ENCODE measurements around the gene DHCR7. TPM values are rescaled to one million over a fixed set of nuclear protein-coding genes. Genes with fewer than 3 reads are reported as not detected.

Gene DHCR7
- total RNA-seq, 1 experiment from 2014 or later, result 286 TPM

DNA sequence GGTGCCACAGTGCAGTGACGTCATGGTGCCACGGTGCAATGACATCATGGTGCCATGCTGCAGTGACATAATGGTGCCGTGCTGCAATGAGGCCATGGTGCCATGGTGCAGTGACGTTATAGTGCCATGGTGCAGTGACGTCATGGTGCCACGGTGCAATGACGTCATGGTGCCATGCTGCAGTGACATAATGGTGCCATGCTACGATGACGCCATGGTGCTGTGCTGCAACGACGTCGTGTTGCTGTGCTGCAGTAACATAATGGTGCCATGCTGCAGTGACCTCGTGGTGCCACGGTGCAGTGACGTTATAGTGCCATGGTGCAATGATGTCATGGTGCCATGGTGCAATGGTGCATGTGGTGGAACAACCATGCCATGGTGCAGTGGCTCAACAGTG, 45.3 kb downstream of the DHCR7 start:
- CTCF ChIA-PET, result no interaction called here
- no peak overlapping the region for H3K4me3 ChIP-seq (ENCODE audit: low read depth, low read length, poor library complexity, severe bottlenecking)
- no peak for DNase-seq (ENCODE audit: low spot score)

DNA sequence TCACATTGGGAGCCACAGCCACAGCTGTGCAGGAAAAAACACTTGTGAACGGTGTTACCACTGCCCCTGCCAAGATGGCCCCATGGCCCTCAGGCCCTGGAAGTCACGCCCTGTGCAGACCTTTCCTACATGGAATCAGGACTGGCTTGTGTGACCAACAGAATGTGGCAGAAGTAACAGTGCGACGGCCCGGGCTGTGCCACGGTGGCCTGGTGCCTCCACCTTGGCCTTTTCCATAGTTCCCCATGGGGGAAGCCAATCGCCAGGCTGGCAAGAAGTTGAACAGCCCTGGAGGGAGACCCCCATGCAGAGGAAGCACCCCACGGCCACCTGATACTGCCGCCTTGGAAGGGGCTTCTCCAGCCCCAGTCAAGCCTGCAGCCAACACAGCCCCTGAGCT, 48.0 kb downstream of the DHCR7 start:
- BruUV-seq (replicated peaks), result no TSS peak
- CTCF ChIA-PET, result no interaction called here
- Histone ChIP-seq H3K36me3 (ENCODE audit: insufficient read depth, low read length, poor library complexity, severe bottlenecking) (no peaks in the 10 kb centered on the region), H3K27ac (ENCODE audit: low read depth, low read length, poor library complexity, severe bottlenecking) (no peak overlapping the region), H3K4me1 (ENCODE audit: insufficient read depth, low read length, poor library complexity, severe bottlenecking) (peaks cover 12% of the 10 kb centered on the region), H3K27me3 (replicated peaks; ENCODE audit: insufficient read depth, low read depth, low read length, poor library complexity) (no peaks in the 10 kb centered on the region), H3K4me3 (ENCODE audit: low read depth, low read length, poor library complexity, severe bottlenecking) (no peak overlapping the region), H3K9me3 (ENCODE audit: low read depth, low read length, poor library complexity, severe bottlenecking) (no peaks in the 10 kb centered on the region)
- POLR2A ChIA-PET (ENCODE audit: low non-redundant PET), result no interaction called here
- no peak for DNase-seq (ENCODE audit: low spot score)
- TF ChIP-seq, protein P1, sequence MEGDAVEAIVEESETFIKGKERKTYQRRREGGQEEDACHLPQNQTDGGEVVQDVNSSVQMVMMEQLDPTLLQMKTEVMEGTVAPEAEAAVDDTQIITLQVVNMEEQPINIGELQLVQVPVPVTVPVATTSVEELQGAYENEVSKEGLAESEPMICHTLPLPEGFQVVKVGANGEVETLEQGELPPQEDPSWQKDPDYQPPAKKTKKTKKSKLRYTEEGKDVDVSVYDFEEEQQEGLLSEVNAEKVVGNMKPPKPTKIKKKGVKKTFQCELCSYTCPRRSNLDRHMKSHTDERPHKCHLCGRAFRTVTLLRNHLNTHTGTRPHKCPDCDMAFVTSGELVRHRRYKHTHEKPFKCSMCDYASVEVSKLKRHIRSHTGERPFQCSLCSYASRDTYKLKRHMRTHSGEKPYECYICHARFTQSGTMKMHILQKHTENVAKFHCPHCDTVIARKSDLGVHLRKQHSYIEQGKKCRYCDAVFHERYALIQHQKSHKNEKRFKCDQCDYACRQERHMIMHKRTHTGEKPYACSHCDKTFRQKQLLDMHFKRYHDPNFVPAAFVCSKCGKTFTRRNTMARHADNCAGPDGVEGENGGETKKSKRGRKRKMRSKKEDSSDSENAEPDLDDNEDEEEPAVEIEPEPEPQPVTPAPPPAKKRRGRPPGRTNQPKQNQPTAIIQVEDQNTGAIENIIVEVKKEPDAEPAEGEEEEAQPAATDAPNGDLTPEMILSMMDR (conservative IDR thresholded peaks at IDR 0.05; ENCODE audit: low read depth, low read length), result no peak
- no peak for TF ChIP-seq EZH2 (IDR thresholded peaks at IDR 0.05; ENCODE audit: borderline replicate concordance, low read depth, low read length, poor library complexity, severe bottlenecking)
- intact Hi-C loops (cut with micrococcal nuclease; ENCODE audit: unreplicated experiment), result no loop called here

More for the DNA sequence above, 45.3 kb downstream of the DHCR7 start:
- intact Hi-C loops (cut with micrococcal nuclease; ENCODE audit: unreplicated experiment), result no loop called here
- H3K9me3 ChIP-seq (ENCODE audit: low read depth, low read length, poor library complexity, severe bottlenecking), result no peaks in the 10 kb centered on the region
- no peaks in the 10 kb centered on the region for H3K27me3 ChIP-seq (replicated peaks; ENCODE audit: insufficient read depth, low read depth, low read length, poor library complexity)
- no peaks in the 10 kb centered on the region for H3K4me1 ChIP-seq (ENCODE audit: insufficient read depth, low read length, poor library complexity, severe bottlenecking)
- TF ChIP-seq, protein P1 (conservative IDR thresholded peaks at IDR 0.05; ENCODE audit: low read depth, low read length), result no peak
- no peak for TF ChIP-seq EZH2 (IDR thresholded peaks at IDR 0.05; ENCODE audit: borderline replicate concordance, low read depth, low read length, poor library complexity, severe bottlenecking)
- BruUV-seq (replicated peaks), result no TSS peak
- no peak overlapping the region for H3K27ac ChIP-seq (ENCODE audit: low read depth, low read length, poor library complexity, severe bottlenecking)
- no peaks in the 10 kb centered on the region for H3K36me3 ChIP-seq (ENCODE audit: insufficient read depth, low read length, poor library complexity, severe bottlenecking)
- POLR2A ChIA-PET (ENCODE audit: low non-redundant PET), result no interaction called here

DNA sequence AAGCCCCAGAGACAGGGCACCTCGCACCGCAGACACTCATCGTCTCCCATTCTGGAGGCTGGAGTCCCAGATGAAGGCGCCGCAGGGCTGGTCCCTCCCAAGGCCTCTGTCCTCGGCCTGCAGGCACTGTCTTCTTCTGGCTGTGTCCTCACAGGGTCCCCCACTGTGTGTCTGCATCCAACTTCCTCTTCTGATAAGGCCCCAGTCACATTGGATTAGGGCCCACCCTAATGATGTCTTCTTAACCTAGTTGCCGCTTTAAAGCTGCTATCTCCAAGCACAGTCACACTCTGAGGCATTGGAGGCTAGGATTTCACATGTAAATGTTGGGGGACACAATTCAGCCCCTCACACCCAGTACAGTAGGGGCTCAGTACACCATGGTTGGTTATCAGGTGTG, 48.9 kb downstream of the DHCR7 start:
- H3K4me1 ChIP-seq (ENCODE audit: insufficient read depth, low read length, poor library complexity, severe bottlenecking), result peaks cover 19% of the 10 kb centered on the region
- no peaks in the 10 kb centered on the region for H3K27me3 ChIP-seq (replicated peaks; ENCODE audit: insufficient read depth, low read depth, low read length, poor library complexity)
- no peak overlapping the region for H3K27ac ChIP-seq (ENCODE audit: low read depth, low read length, poor library complexity, severe bottlenecking)
- no peak for TF ChIP-seq EZH2 (IDR thresholded peaks at IDR 0.05; ENCODE audit: borderline replicate concordance, low read depth, low read length, poor library complexity, severe bottlenecking)
- TF ChIP-seq, protein P1 (conservative IDR thresholded peaks at IDR 0.05; ENCODE audit: low read depth, low read length), result no peak
- ChIA-PET CTCF (no interaction called here), POLR2A (ENCODE audit: low non-redundant PET) (no interaction called here)
- DNase-seq (ENCODE audit: low spot score), result no peak
- no peak overlapping the region for H3K4me3 ChIP-seq (ENCODE audit: low read depth, low read length, poor library complexity, severe bottlenecking)
- no peaks in the 10 kb centered on the region for H3K9me3 ChIP-seq (ENCODE audit: low read depth, low read length, poor library complexity, severe bottlenecking)
- H3K36me3 ChIP-seq (ENCODE audit: insufficient read depth, low read length, poor library complexity, severe bottlenecking), result no peaks in the 10 kb centered on the region
- intact Hi-C loops (cut with micrococcal nuclease; ENCODE audit: unreplicated experiment), result no loop called here
- BruUV-seq (replicated peaks), result no TSS peak
